Activated CD4-positive, alpha-beta T cell treated with anti-CD3 and anti-CD28 coated beads for 36 hours (primary cell): ENCODE results near the gene HS2ST1. TPM values are rescaled to one million over a fixed set of nuclear protein-coding genes. Genes with fewer than 3 reads are reported as not detected.
"Not testable (repeated sequence)": the region's sequence is repeated elsewhere in the genome, so short reads cannot be mapped to it uniquely, and the experiment has no call there.

Experiments used
- ATAC-seq: fragments of 200-7000 bp; cut with Tn5 transposase; one replicate; pipeline ENCODE4 v1.10.0; 2021; ENCODE audit warnings: mild to moderate bottlenecking, moderate library complexity
- CTCF ChIA-PET: fragments of 350-600 bp; sonication (Branson Sonifier 250); formaldehyde crosslinking; loops from one replicate; lab custom pipeline; 2021; ENCODE audit warnings: antibody characterized with exemption; lab: Charles Lee
- POLR2A ChIA-PET: fragments of 350-600 bp; sonication (Branson Sonifier 250); formaldehyde crosslinking; loops from one replicate; lab custom pipeline; 2021; ENCODE audit warnings: antibody characterized with exemption, inconsistent platforms; lab: Charles Lee
- DNase-seq: peaks from one replicate; pipeline ENCODE4 v3.0.0-alpha.2; 2020
- H3K27ac Mint-ChIP-seq: one replicate; pipeline ENCODE4 v1.8.0; 2021; ENCODE audit warnings: mixed read lengths
- H3K27me3 Mint-ChIP-seq: one replicate; pipeline ENCODE4 v1.8.0; 2021; ENCODE audit warnings: mixed read lengths
- H3K36me3 Mint-ChIP-seq: one replicate; pipeline ENCODE4 v1.8.0; 2021; ENCODE audit warnings: low read depth, mixed read lengths
- H3K4me1 Mint-ChIP-seq: one replicate; pipeline ENCODE4 v1.8.0; 2021; ENCODE audit warnings: mixed read lengths
- H3K4me3 Mint-ChIP-seq: one replicate; pipeline ENCODE4 v1.8.0; 2021; ENCODE audit warnings: mild to moderate bottlenecking, moderate library complexity, mixed read lengths
- H3K9me3 Mint-ChIP-seq: one replicate; pipeline ENCODE4 v1.8.0; 2021; ENCODE audit warnings: low read depth, mixed read lengths
- intact Hi-C, 2 experiments: fragments of 100-400 bp; cut with DNase I in 1 of 2; cut with micrococcal nuclease in 1 of 2; formaldehyde crosslinking; loops; one replicate each; pipeline versions ENCODE4 v1.14.2 to v1.15.1; 2022 to 2024; cut with DNase I, micrococcal nuclease
- total RNA-seq, 2 experiments: library from RNA; stranded (reverse); gene quantifications; one replicate each; pipeline ENCODE4 v1.2.3, GENCODE V29; 2021

HS2ST1 gene
- total RNA-seq, 2 experiments from 2014 or later = 21.3 to 22.2 TPM

DNA sequence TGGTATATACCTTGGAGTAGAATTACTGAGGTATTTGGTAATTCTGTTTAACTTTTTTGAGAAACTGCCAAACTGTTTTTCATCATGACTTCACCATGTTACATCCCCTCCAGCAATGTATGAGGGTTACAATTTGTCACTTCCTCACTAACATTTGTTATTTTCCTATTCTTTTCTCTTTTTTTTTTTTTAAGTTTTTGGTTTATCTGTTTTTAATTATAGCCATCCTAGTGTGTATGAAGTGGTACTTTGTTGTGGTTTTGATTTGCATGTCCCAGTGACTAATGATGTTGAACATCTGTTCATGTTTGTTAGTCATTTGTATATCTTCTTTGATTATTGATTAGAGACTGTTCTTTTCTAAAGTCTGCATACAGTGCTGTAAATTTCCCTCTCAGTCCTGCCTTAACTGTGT is 147.3 kb downstream of the HS2ST1 start:
- intact Hi-C loops = loop anchor here in 1 of 2 experiments (2.0 kb wide), 1 partner anchor 15 kb away; no protein-coding TSS in a partner anchor
- no peak overlapping the region for H3K4me3 Mint-ChIP-seq
- H3K27me3 Mint-ChIP-seq = no peaks in the 10 kb centered on the region
- H3K4me1 Mint-ChIP-seq = peaks cover 47% of the 10 kb centered on the region
- no peak overlapping the region for H3K27ac Mint-ChIP-seq
- H3K36me3 Mint-ChIP-seq = peaks cover 12% of the 10 kb centered on the region
- H3K9me3 Mint-ChIP-seq = peaks cover 7% of the 10 kb centered on the region
- ATAC-seq (peak; percentile 85), DNase-seq (no peak)
- POLR2A ChIA-PET = no interaction called here
- CTCF ChIA-PET = no interaction called here

DNA sequence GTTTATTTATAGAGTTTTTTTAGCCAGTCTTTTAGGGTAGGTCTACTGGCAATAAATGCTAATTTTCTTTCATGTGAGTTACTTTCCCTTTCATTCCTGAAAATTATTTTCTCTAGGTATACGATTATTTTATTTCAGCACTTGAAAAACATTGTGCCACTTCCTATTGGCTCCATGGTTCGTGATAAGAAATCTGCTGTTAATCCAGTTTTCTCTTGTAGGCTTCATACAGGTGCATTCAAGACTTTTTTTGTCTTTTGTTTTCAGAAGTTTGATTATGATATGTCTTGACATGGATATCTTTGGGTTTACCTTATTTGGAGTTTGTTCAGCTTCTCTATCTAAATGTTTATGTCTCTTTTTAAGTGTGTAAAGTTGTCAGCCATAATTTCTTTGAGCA is 148.3 kb downstream of the HS2ST1 start:
- POLR2A ChIA-PET = interaction anchor here (0.6 kb wide), 1 partner anchor 1775 kb away, joined by 3 read pairs; no protein-coding TSS in a partner anchor
- peaks cover 13% of the 10 kb centered on the region for H3K36me3 Mint-ChIP-seq
- intact Hi-C loops = no loop called here
- H3K4me3 Mint-ChIP-seq = no peak overlapping the region
- peaks cover 7% of the 10 kb centered on the region for H3K9me3 Mint-ChIP-seq
- no peak for DNase-seq
- no peak overlapping the region for H3K27ac Mint-ChIP-seq
- H3K4me1 Mint-ChIP-seq = peaks cover 42% of the 10 kb centered on the region
- H3K27me3 Mint-ChIP-seq = no peaks in the 10 kb centered on the region
- ATAC-seq = no peak
- CTCF ChIA-PET = no interaction called here

DNA sequence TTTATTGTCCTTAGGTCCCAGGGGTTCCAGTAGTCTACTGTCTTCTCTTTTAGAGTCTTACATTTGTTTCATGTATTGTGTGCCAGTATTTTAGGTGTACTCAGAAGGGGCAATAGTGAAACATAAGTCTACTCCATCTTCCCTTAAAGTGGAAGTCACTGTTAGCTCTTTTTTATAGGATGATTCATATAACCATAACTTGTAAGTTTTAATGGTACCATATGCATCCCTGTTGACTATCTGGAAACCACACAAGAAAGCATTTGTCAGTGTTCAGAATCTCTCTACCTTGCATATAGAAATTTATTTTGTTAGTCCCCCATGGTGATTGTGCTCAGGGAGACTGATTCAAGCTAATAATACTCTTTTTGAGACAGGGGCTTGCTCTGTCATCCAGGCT is 149.9 kb downstream of the HS2ST1 start:
- H3K9me3 Mint-ChIP-seq = peaks cover 7% of the 10 kb centered on the region
- ATAC-seq = no peak
- no peak overlapping the region for H3K27ac Mint-ChIP-seq
- ChIA-PET CTCF (interaction anchor here (0.6 to 1.8 kb wide), 4 partner anchors 19 to 231 kb away, joined by 3 to 10 read pairs (median 5); no protein-coding TSS in a partner anchor), POLR2A (no interaction called here)
- peaks cover 30% of the 10 kb centered on the region for H3K4me1 Mint-ChIP-seq
- no peak for DNase-seq
- peaks cover 13% of the 10 kb centered on the region for H3K36me3 Mint-ChIP-seq
- H3K4me3 Mint-ChIP-seq = no peak overlapping the region
- H3K27me3 Mint-ChIP-seq = no peaks in the 10 kb centered on the region
- intact Hi-C loops = no loop called here

DNA sequence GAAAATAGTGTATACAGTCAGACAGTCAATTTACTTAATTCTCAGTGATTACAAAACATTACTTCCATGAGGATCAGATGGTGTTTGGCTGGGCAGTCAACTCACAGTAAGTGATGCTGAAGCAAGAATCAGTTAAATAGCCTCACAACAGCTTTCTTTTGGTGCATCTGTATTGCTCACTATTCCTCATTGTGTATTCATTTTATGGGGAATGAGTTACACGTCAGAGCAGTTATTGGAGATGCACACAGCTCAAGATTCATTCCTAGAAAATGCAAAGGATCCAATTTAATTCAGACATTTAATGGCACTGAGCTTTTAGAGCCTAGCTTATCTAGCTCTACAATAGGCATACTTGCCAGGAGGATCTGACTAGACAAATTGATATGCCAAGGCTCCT is 150.6 kb downstream of the HS2ST1 start:
- H3K27ac Mint-ChIP-seq = no peak overlapping the region
- no peaks in the 10 kb centered on the region for H3K27me3 Mint-ChIP-seq
- ChIA-PET CTCF (interaction anchor here (1.6 to 1.8 kb wide), 3 partner anchors 18 to 231 kb away, joined by 5 to 10 read pairs (median 5); no protein-coding TSS in a partner anchor), POLR2A (no interaction called here)
- peaks cover 13% of the 10 kb centered on the region for H3K36me3 Mint-ChIP-seq
- H3K9me3 Mint-ChIP-seq = peaks cover 7% of the 10 kb centered on the region
- no peak overlapping the region for H3K4me3 Mint-ChIP-seq
- intact Hi-C loops = no loop called here
- peaks cover 27% of the 10 kb centered on the region for H3K4me1 Mint-ChIP-seq
- DNase-seq = no peak
- ATAC-seq = no peak

DNA sequence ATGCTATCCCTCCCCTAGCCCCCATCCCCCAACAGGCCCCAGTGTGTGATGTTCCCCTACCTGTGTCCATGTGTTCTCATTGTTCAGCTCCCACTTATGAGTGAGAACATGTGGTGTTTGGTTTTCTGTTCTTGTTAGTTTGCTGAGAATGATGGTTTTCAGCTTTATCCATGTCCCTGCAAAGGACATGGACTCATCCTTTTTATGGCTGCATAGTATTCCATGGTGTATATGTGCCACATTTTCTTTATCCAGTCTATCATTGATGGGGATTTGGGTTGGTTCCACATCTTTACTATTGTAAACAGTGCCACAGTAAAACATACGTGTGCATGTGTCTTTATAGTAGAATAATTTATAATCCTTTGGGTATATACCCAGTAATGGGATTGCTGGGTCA is 152.3 kb downstream of the HS2ST1 start:
- ATAC-seq, POLR2A ChIA-PET, H3K9me3 Mint-ChIP-seq, CTCF ChIA-PET, H3K4me3 Mint-ChIP-seq, H3K27me3 Mint-ChIP-seq, intact Hi-C loops, H3K27ac Mint-ChIP-seq, DNase-seq: not testable (repeated sequence)
- H3K4me1 Mint-ChIP-seq = peaks cover 20% of the 10 kb centered on the region
- H3K36me3 Mint-ChIP-seq = peaks cover 13% of the 10 kb centered on the region

DNA sequence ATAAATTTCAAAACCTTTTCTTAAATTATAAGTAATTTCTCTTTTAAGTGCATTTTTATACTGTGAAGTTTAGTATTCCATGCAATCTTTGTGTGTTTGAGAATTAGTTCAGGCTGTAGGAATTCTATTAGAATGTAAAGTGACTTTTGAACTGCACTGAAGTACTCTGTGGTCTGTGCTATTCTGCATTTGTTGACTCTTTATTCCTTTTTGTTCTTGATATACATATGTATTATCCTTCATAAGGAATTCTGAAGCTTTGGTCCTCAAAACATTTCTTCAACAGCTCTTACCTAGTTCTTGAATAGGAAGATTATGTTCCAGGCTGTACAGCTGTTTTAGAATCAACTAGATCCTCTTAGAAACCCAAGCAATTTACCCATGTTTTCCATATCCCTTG is 158.0 kb downstream of the HS2ST1 start:
- Mint-ChIP-seq H3K4me1 (peaks cover under 1% of the 10 kb centered on the region), H3K9me3 (no peaks in the 10 kb centered on the region), H3K27me3 (no peaks in the 10 kb centered on the region), H3K27ac (no peak overlapping the region), H3K36me3 (peaks cover 8% of the 10 kb centered on the region), H3K4me3 (no peak overlapping the region)
- DNase-seq (no peak), ATAC-seq (no peak)
- ChIA-PET CTCF (no interaction called here), POLR2A (no interaction called here)
- intact Hi-C loops = no loop called here

DNA sequence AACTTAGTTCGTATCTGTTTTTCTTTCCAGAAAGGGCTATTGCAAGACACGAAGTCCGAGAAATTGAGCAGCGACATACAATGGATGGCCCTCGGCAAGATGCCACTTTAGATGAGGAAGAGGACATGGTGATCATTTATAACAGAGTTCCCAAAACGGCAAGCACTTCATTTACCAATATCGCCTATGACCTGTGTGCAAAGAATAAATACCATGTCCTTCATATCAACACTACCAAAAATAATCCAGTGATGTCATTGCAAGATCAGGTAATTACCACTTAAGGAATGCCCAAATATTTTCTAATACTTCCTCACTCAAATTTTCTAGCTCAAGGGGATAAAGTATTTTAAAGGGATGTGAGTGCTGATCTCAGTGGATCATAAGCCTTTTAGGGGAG is 158.5 kb downstream of the HS2ST1 start:
- no peak for ATAC-seq
- POLR2A ChIA-PET = no interaction called here
- Mint-ChIP-seq H3K27ac (no peak overlapping the region), H3K27me3 (no peaks in the 10 kb centered on the region), H3K36me3 (peaks cover 8% of the 10 kb centered on the region), H3K4me1 (peaks cover 5% of the 10 kb centered on the region), H3K4me3 (no peak overlapping the region), H3K9me3 (no peaks in the 10 kb centered on the region)
- no peak for DNase-seq
- intact Hi-C loops = no loop called here
- CTCF ChIA-PET = no interaction called here

DNA sequence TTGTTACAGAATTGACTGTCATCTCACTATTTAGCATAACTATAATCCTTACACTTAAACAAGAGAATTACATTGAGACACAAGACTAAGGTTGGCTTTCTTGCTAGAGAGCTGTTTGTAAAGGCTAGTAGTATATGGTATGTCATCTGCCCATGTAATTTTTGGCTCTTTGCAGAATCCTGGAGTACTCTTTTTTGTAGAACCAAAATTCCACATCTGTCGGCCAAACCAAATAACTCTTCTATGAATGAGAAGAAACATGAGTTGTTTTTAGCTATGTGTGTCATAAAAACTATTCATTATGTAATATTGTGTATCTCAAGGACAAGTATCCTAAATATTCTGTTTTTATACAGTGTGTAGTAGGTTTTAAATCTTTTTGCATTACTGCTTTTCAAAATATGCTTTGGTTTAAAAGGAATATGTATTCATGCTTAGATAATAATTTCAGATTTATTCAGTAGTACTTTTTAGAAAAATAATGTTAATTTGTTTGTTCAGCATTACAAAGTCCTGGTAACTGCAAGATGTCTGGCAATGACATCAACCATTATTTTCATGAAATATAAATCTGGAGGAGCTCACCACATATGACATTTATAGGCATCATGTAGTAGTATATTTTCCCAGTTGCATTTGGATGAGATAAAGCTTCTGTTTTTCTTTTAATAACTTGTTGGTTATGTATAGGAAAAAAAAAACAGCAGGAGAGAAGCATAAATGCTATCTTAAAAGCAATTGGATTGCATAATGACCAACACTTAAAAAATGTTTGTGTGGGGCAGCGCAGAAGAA is 159.8 kb downstream of the HS2ST1 start:
- Mint-ChIP-seq H3K9me3 (no peaks in the 10 kb centered on the region), H3K4me3 (no peak overlapping the region), H3K4me1 (peaks cover 11% of the 10 kb centered on the region), H3K36me3 (peaks cover 10% of the 10 kb centered on the region), H3K27me3 (no peaks in the 10 kb centered on the region), H3K27ac (no peak overlapping the region)
- intact Hi-C loops = no loop called here
- CTCF ChIA-PET = interaction anchor here (0.6 to 1.5 kb wide), 5 partner anchors 9 to 240 kb away, joined by 3 to 8 read pairs (median 5); no protein-coding TSS in a partner anchor
- ATAC-seq (no peak), DNase-seq (no peak)
- POLR2A ChIA-PET = no interaction called here

DNA sequence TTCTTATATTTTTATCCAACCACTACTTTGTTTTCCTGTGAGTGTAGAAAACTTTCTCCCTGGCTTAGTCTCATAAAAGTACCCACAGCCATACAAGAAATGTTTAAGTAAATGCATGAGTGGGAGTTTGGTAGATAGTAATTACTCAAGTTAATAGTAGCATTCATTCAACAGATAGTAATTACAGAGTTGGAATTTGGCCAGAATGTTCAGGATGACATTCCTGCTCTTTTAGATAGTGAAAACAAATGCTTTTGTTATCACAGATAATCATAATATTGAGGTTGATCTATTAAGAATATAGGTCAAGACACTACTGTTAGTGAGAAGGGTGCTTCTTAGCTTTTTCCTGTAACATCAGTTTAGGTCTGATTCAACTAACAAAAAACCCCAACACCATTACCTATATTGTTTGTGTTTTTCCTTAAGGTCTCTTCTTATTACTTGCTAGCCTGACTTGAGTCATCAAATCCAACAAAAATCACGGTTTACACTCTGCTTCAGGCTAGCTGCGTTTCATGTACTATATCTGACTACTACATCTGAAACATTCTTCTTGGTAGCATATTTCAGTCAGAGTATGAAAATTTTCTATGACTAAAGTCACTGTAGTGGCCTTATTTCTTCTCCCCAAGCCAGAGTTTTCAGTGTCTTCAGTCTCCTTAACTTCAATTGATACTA is 163.7 kb downstream of the HS2ST1 start:
- Mint-ChIP-seq H3K27ac (peak overlapping the region; percentile 71), H3K36me3 (peaks cover 6% of the 10 kb centered on the region), H3K9me3 (no peaks in the 10 kb centered on the region), H3K4me3 (no peak overlapping the region), H3K4me1 (peaks cover 23% of the 10 kb centered on the region), H3K27me3 (no peaks in the 10 kb centered on the region)
- ChIA-PET CTCF (interaction anchor here (0.7 to 1.5 kb wide), 3 partner anchors 20 to 243 kb away, joined by 3 to 5 read pairs (median 3); no protein-coding TSS in a partner anchor), POLR2A (interaction anchor here (0.7 kb wide), 2 partner anchors 33 to 164 kb away, joined by 3 to 6 read pairs; partner anchors contain the start of gene SELENOF)
- intact Hi-C loops = loop anchor here (1.0 to 2.0 kb wide), 3 partner anchors 33 to 163 kb away; partner anchors contain the start of genes HS2ST1 (in 1 of the 2) and SELENOF (in 1 of the 2)
- peak; percentile 15 for DNase-seq
- ATAC-seq = peak; percentile 97

DNA sequence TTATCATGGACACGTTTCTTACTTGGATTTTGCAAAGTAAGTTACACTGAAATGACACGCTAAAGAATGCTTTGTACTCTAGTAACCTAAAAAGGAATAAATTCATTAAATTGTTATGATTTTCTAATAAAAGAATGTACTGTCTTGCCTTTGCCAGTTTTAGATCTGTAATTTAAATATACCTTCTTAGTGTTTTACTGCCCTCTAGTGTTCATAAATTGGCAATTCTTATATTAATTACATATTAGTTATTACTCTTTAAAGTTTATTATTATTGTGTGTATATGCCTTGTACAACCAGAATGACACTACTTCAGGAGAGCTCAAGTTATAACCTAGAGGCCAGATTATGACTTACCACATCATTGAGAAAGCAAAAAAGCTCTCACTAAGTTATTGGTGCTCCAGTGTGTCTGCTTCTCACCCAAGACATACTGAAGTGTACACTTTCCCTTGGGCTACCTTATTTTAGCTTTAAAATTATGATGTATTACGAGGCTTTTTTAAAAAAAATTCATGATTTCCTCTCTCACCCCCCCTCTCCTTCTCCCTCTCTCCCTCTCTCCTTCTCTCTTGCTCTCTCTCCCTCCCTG is 169.9 kb downstream of the HS2ST1 start:
- no peak for DNase-seq
- peak; percentile 30 for ATAC-seq
- no peak overlapping the region for H3K4me3 Mint-ChIP-seq
- ChIA-PET CTCF (interaction anchor here (0.6 to 6.1 kb wide), 28 partner anchors 10 to 704 kb away, joined by 3 to 90 read pairs (median 4); partner anchors contain the start of genes HS2ST1 and SELENOF), POLR2A (no interaction called here)
- H3K9me3 Mint-ChIP-seq = no peaks in the 10 kb centered on the region
- no peaks in the 10 kb centered on the region for H3K36me3 Mint-ChIP-seq
- no peaks in the 10 kb centered on the region for H3K27me3 Mint-ChIP-seq
- no peak overlapping the region for H3K27ac Mint-ChIP-seq
- intact Hi-C loops = loop anchor here (1.0 to 10.0 kb wide), 7 partner anchors 110 to 704 kb away; partner anchors contain the start of genes HS2ST1 (in 1 of the 2), SELENOF (in 1 of the 2) and SH3GLB1 (in 1 of the 2)
- peaks cover 13% of the 10 kb centered on the region for H3K4me1 Mint-ChIP-seq

DNA sequence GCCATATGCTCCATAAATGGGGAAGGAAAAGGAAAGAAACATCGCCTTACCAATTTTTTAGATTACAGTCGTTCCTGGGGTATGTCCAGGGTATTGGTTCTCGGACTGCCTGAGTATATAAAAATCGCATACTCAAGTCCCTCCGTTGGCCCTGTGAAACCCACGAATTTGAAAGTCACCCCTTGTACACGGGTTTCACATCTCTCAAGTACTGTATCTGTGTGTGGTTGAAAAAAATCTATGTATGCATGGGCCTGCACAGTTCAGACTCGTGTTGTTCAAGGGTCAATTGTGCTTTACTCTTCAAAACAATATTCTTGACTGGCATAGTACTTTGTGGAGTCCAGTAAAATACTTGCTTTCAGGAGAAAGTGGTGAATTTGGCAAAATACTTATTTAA is 171.7 kb downstream of the HS2ST1 start:
- no peaks in the 10 kb centered on the region for H3K36me3 Mint-ChIP-seq
- H3K4me1 Mint-ChIP-seq = peaks cover 13% of the 10 kb centered on the region
- ATAC-seq (no peak), DNase-seq (no peak)
- intact Hi-C loops = loop anchor here in 1 of 2 experiments (10.0 kb wide), 2 partner anchors 111 to 581 kb away; no protein-coding TSS in a partner anchor
- ChIA-PET POLR2A (no interaction called here), CTCF (interaction anchor here (0.8 to 6.1 kb wide), 11 partner anchors 12 to 706 kb away, joined by 3 to 90 read pairs (median 3); partner anchors contain the start of genes HS2ST1 and SELENOF)
- H3K9me3 Mint-ChIP-seq = no peaks in the 10 kb centered on the region
- H3K27me3 Mint-ChIP-seq = no peaks in the 10 kb centered on the region
- no peak overlapping the region for H3K27ac Mint-ChIP-seq
- no peak overlapping the region for H3K4me3 Mint-ChIP-seq
